OCI-M1 (cell line): ENCODE results near the gene GTF3C4.
"Not testable (repeated sequence)": the region's sequence is repeated elsewhere in the genome, so short reads cannot be mapped to it uniquely, and the experiment has no call there.

Source experiments
- DNase-seq: peaks from one replicate; lab custom pipeline; 2025; lab: John Stamatoyannopoulos, UW

Gene GTF3C4

DNA sequence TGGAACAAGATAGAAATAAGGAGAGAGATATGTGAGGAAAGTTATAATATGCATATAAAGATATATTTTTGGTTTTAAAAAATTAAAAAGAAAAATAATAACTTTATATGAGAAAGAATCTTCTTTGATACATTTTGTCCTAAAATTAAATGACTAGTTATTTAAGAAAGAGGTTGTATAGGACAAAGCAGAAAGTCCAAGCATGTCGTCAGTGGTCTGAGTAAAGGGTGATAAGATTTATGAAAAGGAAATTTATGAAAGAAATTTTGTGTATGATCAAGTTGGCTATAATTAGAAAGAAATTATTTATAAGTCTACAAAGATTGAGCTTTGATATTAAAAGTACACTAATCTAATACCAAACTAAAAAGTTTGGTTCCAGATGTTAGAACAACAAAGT, 32.0 kb downstream of the GTF3C4 start:
- DNase-seq: no peak

DNA sequence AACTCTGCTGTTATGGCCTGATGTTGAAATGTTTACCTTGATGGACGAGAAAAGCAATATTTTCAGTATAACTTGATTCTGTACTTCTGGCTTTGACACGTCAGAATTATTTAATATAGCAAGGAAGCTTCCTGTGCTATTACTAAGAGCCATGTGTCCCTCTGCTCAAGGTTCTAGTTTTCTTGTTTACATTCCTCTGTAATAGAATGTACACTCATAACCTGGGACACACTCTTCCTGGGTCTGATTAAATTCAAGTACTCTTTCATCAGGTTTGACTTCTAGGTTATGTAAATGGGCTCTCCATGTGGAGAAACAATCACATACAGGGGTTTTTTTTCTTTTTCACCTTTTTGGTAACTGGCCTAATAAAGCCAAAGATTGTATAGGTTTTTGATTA, 33.1 kb downstream of the GTF3C4 start:
- DNase-seq: no peak

- no peak for DNase-seq
These were observed 38.0 kb downstream of the GTF3C4 start for GRCh38 chr9:132708239-132708638.

- no peak for DNase-seq
These were observed 38.6 kb downstream of the GTF3C4 start for GRCh38 chr9:132708769-132709430.

- DNase-seq: no peak
These were observed 40.1 kb downstream of the GTF3C4 start for GRCh38 chr9:132710333-132710732.

GRCh38 chr9:132711152-132711551, 40.9 kb downstream of the GTF3C4 start:
- DNase-seq: not testable (repeated sequence)

DNA sequence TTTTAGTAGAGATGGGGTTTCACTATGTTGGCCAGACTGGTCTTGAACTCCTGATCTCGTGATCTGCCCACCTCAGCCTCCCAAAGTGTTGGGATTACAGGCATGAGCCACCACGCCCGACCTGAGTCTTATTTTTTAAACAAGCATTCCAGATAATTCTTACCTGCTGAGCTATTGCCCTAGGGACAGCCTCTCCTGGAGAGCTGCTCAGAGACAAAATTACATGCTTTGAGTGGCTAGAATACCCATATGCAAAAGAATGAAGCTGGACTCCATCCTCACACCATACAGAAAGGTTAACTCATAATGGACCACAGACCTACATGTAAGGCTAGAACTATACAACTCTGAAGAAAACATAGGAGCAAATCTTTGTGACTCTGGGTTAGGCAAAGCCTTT, 41.6 kb downstream of the GTF3C4 start:
- no peak for DNase-seq

GRCh38 chr9:132712753-132713152, 42.5 kb downstream of the GTF3C4 start:
- DNase-seq: no peak

DNA sequence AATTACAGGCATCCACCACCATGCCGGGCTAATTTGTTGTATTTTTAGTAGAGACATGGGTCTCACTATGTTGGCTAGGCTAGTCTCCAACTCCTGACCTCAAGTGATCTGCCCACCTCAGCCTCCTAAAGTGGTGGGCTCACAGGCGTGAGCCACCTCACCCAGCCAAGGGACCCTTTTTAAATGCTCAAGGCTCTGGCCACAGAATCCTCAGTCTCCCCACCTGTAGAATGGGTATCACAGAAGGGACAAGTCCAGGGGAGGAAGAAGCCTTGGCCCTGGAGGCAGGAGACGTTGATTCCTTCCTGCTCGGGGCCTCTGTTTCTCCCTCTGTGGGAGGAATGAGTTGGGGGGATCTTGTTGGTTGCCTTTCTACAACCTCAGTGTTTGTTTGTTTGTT, 45.7 kb downstream of the GTF3C4 start:
- no peak for DNase-seq

DNA sequence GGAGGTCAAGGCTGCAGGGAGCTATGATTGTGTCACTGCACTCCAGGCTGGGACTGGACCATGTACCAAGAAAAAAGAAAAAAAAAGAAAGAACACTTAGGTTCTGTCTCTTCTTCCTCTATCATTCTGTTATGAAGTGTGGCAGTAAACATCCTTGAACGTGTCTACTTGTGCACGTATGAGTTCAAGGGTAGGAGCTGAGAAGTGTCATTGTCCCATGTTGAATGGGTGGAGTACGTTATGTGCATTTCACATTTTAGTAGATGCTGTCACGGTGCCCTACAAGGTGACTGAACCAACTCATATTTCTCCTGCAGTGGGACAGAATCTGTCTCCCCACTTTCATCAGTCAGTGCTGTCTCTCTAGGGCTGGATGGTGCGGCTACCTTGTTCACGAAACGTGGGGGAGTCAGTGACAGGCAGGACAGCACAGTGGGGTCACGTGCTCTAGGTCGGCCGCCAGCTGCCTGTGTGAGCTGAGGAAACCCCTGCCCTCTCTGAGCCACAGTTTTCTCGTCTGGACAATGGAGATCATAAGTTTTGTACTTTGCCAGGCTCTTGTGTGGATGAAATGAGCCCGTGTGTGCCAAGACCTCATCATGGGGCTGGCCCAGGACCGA, 47.2 kb downstream of the GTF3C4 start:
- DNase-seq: no peak

DNA sequence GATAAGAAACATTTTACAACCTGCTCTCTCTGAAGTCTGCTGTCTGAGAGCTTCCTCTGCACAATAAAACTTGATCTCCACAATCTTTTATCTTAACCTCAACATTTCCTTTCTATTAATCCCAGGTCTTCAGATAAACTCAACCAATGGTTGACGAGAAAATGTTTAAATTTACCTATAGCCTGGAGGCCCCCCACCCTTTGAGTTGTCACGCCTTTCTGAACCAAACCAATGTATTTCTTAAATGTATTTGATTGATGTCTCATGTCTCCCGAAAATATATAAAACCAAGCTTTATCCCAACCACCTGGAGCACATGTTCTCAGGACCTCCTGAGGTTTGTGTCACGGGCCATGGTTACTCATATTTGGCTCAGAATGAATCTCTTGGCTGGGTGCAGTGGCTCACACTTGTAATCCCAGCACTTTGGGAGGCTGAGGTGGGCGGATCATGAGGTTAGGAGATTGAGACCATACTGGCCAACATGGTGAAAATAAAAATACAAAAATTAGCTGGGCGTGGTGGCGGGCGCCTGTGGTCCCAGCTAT, 48.2 kb downstream of the GTF3C4 start:
- DNase-seq: not testable (repeated sequence)

DNA sequence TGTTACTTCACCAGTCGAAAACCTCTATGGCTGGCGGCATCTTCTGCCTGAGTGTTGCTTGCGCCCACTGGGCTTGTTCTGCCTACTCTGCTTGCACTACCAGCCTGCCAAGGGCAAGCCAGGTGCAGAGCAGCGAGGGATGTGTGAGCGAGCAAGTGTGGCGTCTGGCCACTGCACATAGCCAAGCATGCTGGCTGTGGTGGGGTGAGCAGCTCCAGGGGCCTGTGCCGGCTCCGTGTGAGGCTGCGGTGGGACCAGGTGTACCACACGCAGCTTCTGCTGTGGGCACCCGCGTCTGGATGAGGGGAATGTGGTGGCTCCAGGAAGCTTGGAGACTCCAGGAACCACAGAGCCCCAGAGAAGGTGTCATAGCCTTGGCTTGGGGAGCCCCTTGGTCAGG, 51.4 kb downstream of the GTF3C4 start:
- no peak for DNase-seq

DNA sequence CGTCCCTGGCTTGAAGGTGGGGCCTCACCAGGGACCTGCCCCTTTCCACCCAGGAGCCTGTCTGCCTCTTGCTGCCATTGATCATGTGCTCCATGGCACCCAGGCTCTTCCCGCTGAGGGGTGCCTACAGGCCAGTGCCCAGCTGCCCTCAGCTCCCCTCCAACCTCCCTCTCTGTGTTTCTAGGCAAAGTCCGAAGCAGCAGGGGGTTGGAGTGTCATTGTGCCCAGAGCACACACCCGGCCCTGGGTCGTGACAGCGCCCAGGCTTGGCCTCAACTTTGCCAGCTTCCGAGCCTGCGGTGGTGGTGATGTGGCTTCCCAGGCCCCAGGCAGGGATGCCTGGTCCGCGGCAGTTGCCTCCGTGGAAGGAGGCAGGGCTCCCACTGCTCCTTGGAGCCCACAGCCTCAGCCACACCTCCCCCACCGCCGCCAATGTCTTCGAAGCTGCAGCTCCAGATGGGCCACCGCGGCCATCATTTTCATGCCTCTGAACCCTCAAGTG, 52.4 kb downstream of the GTF3C4 start:
- DNase-seq: no peak

DNA sequence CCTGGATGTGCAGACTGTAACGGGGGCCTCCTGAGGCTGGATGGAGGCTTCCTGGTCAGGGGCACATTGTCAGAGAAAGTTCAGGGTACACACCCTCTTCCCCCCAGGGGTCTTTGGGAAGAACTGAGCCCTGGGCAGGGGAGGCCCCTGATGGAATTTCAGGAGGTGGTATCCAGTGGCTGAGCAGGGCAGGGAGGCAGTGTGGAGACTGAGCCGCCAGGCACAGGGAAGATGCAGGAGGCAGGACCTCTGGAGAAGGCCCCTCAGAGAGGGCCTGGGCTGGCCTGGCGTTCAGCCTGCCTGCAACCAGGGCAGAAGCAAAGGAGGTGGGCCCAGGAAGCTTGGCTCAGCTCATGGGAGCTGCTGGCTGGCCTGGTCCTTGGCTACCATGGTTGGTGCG, 53.5 kb downstream of the GTF3C4 start:
- DNase-seq: no peak

- no peak for DNase-seq
These were observed 55.0 kb downstream of the GTF3C4 start for GRCh38 chr9:132725306-132725705.

DNA sequence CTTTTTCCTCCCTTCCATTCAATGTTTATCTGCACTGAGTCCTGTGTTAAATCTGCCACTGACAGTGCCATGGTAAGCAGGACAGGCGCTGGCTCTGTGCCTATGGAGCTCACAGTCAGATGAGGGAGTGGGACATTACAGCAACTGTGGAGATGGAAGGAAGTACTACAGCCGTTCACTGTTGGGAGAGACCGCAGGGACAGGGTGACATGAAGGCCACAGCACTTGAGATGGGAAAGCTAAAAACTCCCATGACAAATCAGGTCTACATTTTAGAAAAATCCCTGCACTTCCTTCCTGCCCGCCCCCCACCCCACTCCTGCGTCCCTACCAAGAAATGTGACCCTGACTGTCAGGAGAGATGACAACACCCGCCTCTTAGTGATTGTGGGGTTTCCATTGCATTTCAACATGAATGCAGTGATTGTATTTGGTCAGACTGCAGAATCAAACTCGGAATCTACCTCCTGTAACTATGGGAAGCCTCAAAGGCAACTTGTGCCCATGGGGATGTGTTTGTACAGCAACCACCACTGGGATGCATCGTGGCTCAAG, 56.4 kb downstream of the GTF3C4 start:
- no peak for DNase-seq

GRCh38 chr9:132728071-132728470, 57.8 kb downstream of the GTF3C4 start:
- no peak for DNase-seq

DNA sequence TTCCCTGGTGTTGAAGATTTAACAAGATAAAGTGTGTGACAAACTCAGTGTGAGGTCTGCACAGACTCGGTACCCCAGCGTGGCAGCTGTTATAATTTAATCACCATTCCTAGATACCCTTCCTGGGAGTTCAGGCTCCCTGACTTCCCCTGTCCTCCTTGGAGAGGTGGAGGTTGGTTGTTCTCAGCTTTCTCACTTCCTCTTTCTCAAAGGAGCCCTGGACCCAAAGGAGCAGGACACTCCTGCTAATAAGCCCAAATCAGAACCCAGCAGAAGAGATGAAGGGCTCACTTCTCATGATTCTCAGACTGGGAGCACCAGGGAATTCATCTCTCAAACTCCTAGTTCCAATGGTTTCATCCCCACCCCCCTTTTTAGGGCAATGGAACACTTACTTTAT, 58.2 kb downstream of the GTF3C4 start:
- no peak for DNase-seq

DNA sequence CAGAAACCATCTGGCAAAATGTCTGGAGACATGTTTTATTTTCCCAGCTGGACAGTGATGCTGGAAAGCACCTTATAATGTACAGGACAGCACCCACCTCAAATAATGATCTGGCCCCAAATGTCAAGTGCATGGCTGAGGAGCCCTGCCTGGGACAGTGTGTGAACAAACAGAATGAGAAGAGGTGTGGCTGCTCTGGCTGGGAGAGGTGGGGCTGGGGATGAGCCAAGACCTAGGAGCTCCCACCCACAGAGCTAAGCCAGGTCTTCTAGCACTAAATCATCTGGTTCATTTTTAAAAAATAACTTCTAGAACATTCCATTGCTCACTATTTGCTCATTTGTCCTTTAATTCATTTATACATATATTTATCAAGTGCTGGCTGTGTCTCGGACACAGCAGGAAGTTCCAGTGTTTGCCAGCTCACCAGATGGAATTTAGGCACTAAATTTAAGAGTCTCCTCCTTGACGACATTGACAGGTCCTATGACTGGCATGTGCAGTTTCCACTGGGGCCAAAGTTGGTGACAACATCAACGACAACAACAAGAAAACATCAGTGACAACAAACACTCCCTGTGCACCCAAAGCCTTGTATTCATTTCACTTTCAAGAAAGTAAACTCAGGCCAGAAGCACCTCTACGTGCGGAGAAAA, 59.1 kb downstream of the GTF3C4 start:
- no peak for DNase-seq

- no peak for DNase-seq
These were observed 60.1 kb downstream of the GTF3C4 start for GRCh38 chr9:132730054-132731033.

GRCh38 chr9:132731230-132731629, 61.0 kb downstream of the GTF3C4 start:
- no peak for DNase-seq
